GM18868 (cell line): Measurements from ENCODE around the gene PLCH1.

Experiments used
- ATAC-seq: cut with Tn5 transposase; IDR thresholded peaks from one replicate; pipeline ENCODE4 v1.9.1; 2021; ENCODE audit warnings: mild to moderate bottlenecking, moderate library complexity; ENCODE audit not compliant: unreplicated experiment

PLCH1 gene

DNA sequence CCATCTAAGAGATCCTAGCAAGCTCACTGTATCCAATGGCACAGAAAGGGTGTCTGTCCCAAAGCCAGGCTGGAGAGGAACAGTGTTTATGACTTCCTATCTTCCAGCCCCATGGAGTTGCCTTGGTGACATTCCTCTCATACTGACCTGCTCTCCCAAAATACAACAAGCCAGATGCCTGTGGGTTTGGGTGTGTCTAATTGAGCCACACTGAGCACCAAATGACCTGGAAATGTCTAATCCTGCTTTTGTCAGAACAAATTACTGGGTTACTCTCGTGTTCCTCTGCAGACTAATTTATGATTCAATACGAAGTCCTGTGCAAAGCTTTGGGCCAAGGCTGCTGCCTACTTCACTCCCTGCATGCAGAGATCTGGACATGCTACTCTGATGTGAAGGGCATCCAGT lies 353.3 kb downstream of the PLCH1 start:
- ATAC-seq: no peak

DNA sequence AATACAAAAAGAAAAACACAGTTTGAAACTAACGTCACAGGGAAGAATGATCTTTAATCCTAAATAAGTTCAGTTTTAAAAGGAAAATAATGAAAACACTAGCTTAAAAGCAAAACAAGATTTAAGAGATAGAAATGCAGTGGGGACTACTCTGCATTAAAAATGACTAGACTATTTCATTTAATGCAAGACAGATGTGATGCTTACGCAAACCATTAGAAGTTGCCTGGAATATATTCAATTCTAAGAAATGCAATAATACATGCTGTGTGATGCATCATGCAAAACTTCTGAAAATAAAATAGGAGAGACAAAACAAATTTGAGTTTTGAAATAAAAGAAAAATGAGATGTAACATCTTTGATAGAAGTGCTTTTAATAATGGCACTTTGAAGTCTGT lies 353.8 kb downstream of the PLCH1 start:
- no peak for ATAC-seq

GRCh38 chr3:155390351-155390750 lies 354.5 kb downstream of the PLCH1 start:
- ATAC-seq: no peak

- no peak for ATAC-seq
These were observed 356.5 kb downstream of the PLCH1 start for GRCh38 chr3:155388417-155388816.

- ATAC-seq: no peak
These were observed 357.3 kb downstream of the PLCH1 start for GRCh38 chr3:155387571-155387970.

GRCh38 chr3:155386919-155387318 lies 358.0 kb downstream of the PLCH1 start:
- no peak for ATAC-seq

GRCh38 chr3:155385896-155386625 lies 358.8 kb downstream of the PLCH1 start:
- no peak for ATAC-seq

DNA sequence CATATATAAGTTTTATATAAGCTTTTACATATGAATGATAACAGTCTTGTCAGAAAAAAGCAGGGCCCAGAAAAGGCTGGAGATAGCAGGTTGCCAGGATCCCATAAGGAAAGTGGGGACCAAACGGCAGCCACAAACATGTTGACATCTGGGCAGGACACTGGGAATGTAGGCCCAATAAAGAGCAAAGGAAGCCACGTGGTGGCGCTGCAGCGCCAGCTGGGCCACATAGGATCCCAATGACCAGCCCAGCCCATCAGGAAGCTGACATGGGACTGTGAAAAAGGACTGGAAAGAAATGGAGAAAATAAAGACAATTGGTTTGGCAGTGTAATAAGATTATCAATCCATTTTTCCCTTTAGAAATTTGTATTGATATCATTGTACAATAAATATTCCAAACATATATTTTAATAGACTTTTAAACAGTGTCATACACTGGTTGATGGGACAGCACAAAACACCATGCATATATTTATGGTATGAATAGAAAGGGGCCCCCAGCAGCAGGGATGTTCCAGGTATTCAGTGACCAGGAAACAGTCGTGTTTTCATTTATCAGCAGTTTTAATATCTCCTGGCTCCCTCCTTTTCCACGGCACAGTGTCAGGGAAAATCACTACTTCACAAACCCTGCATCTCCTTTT lies 362.4 kb downstream of the PLCH1 start:
- peak; percentile 79 for ATAC-seq

DNA sequence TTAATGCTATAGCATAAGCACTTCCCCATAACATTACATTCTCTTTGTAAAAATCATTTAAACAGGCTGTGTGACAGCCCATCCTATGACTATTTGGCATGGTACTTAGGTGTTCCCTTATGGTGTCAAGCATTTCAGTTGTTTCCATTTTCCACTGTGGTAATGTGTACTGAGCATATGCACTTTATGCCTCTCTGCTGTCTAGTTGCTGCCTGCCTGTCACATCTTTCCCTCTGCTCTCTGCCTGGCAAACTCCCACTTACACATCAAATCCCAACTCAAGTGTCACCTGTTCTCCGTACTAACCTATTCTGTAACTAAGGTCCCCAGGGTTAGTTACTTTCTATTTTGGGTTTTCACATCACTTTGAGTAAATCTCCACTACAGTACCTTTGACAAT lies 367.0 kb downstream of the PLCH1 start:
- ATAC-seq: no peak

GRCh38 chr3:155377071-155377470 lies 367.8 kb downstream of the PLCH1 start:
- ATAC-seq: no peak

GRCh38 chr3:155372281-155372680 lies 372.6 kb downstream of the PLCH1 start:
- ATAC-seq: no peak

DNA sequence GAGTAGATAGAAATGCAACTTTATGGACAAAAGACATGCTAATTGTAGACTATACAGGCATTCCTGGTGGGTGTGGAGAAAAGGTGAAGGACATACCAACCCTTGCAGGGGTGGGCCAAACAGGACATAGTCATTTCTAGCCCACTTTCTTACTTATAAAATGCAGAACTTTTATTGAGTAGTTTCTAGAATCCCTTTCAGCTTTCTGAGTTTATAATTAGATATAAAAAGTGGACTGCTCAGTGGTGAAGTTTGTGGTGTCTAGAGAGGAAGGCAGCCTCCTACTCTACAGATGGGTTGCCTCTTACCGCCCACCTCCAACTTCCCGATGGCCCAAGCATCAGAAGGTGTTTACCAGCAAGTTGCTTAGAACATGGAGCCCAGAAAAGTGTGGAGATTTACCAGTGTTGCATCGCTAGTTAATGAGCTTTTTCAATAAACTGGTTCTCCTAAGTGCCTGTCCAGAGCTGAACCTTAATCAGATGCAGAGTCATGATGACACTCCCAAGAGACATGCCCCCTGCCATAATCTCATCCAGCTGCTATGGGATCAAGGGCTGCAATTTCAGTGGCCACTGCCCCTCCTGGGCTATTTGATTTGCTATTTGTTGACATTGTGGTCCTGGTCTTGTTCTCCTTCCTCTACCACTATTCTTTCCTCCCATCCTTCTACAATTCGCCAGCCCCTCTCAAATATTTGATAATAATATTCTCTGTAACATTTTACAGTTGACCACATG lies 373.9 kb downstream of the PLCH1 start:
- ATAC-seq: no peak

- ATAC-seq: no peak
These were observed 374.7 kb downstream of the PLCH1 start for GRCh38 chr3:155370198-155370597.

DNA sequence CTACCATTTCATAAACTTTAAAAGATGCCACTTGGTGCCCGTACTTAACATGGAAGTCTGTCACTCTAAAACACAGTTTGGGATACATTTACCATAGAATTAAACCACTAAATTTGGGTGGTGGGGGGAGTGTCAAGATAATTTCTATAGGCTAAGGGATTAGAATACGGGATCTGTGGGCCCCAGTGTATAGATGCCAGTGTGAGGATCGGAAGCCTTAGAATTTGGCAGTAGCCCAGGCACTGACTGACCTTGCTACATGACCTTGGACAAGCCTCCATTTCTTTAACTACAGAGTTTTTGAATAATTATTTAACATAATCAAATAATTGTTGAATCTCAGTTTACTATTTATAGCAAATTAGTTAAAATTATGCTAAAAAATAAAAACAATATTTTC lies 375.1 kb downstream of the PLCH1 start:
- ATAC-seq: no peak

DNA sequence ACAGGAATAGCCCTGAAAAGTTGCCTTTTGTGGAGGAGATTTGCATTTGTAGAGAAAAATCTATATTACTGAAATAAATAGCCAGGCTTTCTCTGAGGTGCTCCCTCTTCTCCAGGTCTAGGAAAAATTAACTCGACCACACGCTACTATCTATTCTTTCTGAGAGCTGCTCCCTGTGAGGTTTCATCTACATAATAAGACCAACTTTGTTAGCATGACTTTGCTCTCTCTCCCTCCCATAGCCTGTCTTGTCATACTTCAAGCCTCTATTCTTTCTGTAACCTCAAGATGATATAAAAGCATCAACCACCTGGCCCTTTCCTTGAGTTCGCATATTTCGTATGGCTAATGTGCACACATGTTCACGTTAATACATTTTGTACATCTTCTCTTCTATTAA lies 375.6 kb downstream of the PLCH1 start:
- ATAC-seq: no peak

GRCh38 chr3:155368786-155369185 lies 376.1 kb downstream of the PLCH1 start:
- ATAC-seq: no peak

GRCh38 chr3:155367506-155367905 lies 377.4 kb downstream of the PLCH1 start:
- ATAC-seq: no peak

DNA sequence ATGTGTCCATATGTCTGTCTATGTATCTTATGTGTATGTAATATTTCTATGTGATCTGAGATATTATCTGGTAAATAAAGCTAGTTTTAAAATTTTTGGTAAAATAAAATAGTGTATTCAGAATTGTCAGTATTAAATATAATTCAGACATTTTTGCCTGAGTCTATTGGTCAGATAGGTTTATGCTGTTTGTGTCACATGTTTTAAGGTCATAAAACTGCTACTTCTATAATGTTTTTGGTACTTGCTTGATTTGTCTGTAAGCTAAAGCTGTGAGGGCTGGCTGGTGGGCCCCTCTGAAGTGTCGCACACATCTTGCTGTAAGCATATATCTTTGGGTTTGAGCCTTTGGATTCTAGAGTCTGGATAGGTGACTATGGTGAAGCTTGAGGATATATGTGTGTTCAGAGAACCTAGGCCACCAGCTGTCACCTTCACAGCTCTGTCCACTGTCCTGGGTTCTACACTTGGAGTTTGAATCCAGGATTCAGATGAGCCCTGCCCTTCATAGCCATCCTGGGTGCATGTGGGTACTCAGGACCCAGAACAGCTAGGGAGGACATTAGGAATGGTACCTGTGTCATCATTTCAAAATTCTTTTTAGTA lies 379.6 kb downstream of the PLCH1 start:
- no peak for ATAC-seq

DNA sequence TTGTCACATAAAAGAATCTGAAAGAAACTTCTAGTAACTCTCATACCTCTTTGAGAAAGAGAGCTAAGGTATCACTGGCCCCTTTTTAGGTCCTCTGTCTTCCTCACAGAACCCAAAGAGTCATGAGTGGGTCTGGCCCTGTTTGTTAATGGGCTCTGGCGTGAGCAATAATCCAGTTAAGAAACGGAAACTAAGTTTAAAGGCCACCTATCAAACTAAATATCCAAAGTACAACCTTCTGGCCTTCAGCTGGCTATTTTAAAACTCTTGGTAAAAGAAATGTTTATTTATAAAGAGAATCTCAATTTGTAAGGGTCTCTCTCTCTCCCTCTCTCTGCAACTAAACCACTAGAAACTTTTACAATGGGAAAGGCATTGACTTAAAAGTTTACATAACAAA lies 380.4 kb downstream of the PLCH1 start:
- ATAC-seq: no peak

DNA sequence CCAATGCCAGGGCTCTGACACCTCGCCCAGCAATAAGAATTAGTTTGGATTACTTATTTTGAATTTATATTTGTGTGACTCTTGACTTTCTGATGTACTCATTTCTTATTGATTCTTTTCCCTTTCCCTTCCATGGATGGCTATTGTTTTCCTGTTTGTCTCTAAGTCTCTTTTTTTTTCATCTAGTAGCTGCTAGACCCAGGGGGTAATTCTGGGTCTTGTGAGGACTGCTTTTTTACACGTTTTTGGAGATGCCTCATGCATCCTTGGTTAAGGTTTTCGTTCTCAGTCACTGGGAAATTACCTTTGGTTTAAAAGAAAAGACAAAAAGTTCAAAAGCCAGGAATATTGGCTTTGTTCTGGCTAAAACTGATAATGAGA lies 381.2 kb downstream of the PLCH1 start:
- no peak for ATAC-seq

GRCh38 chr3:155362808-155363689 lies 381.8 kb downstream of the PLCH1 start:
- no peak for ATAC-seq
